HEK293 (cell line): Measurements from ENCODE around the gene OBSCN.

Source experiments
- HIC1 ChIP-seq: fragments of 450-650 bp; formaldehyde crosslinking; IDR thresholded peaks from 2 replicates; pipeline ENCODE4 v1.5.1; 2016; ENCODE audit warnings: missing biosample characterization, missing genetic modification characterization
- IKZF3 ChIP-seq: fragments of 450-650 bp; IDR thresholded peaks from 2 replicates; pipeline ENCODE4 v1.5.0; 2018; ENCODE audit warnings: missing biosample characterization, mild to moderate bottlenecking, missing genetic modification characterization, moderate library complexity
- KLF1 ChIP-seq: fragments of 450-650 bp; formaldehyde crosslinking; IDR thresholded peaks from 2 replicates; pipeline ENCODE4 v1.5.1; 2016; ENCODE audit warnings: missing biosample characterization, missing genetic modification characterization
- KLF16 ChIP-seq: fragments of 450-650 bp; formaldehyde crosslinking; IDR thresholded peaks from 2 replicates; pipeline ENCODE4 v1.5.1; 2017; ENCODE audit warnings: missing biosample characterization, missing genetic modification characterization
- KLF8 ChIP-seq: fragments of 450-650 bp; formaldehyde crosslinking; IDR thresholded peaks from 2 replicates; pipeline ENCODE4 v1.5.1; 2016; ENCODE audit warnings: missing biosample characterization, missing genetic modification characterization
- OSR2 ChIP-seq: fragments of 450-650 bp; formaldehyde crosslinking; IDR thresholded peaks from 2 replicates; pipeline ENCODE4 v1.5.1; 2016; ENCODE audit warnings: missing biosample characterization, missing genetic modification characterization
- RBAK ChIP-seq: fragments of 450-650 bp; formaldehyde crosslinking; IDR thresholded peaks from 2 replicates; pipeline ENCODE4 v1.5.1; 2016; ENCODE audit warnings: missing biosample characterization, missing genetic modification characterization
- ZBTB17 ChIP-seq: fragments of 450-650 bp; formaldehyde crosslinking; IDR thresholded peaks from 2 replicates; pipeline ENCODE4 v1.5.1; 2016; ENCODE audit warnings: missing biosample characterization, missing genetic modification characterization
- ZBTB8A ChIP-seq: fragments of 450-650 bp; formaldehyde crosslinking; IDR thresholded peaks from 2 replicates; pipeline ENCODE4 v1.5.1; 2016; ENCODE audit warnings: missing biosample characterization, missing genetic modification characterization
- ZFP69B ChIP-seq: fragments of 450-650 bp; formaldehyde crosslinking; IDR thresholded peaks from 2 replicates; pipeline ENCODE4 v1.5.1; 2016; ENCODE audit warnings: missing biosample characterization, missing genetic modification characterization
- ZIC2 ChIP-seq: fragments of 450-650 bp; formaldehyde crosslinking; IDR thresholded peaks from 2 replicates; pipeline ENCODE4 v1.5.1; 2016; ENCODE audit warnings: missing biosample characterization, missing genetic modification characterization
- ZNF23 ChIP-seq: fragments of 450-650 bp; formaldehyde crosslinking; IDR thresholded peaks from 2 replicates; pipeline ENCODE4 v1.5.1; 2016; ENCODE audit warnings: missing biosample characterization, missing genetic modification characterization, borderline replicate concordance
- ZNF449 ChIP-seq: fragments of 450-650 bp; formaldehyde crosslinking; IDR thresholded peaks from 2 replicates; pipeline ENCODE4 v1.5.1; 2017; ENCODE audit warnings: missing biosample characterization, mild to moderate bottlenecking, missing genetic modification characterization, moderate library complexity
- ZNF514 ChIP-seq: fragments of 450-650 bp; formaldehyde crosslinking; IDR thresholded peaks from 2 replicates; pipeline ENCODE4 v1.5.1; 2016; ENCODE audit warnings: missing biosample characterization, missing genetic modification characterization
- ZNF529 ChIP-seq: fragments of 450-650 bp; formaldehyde crosslinking; IDR thresholded peaks from 2 replicates; pipeline ENCODE4 v1.5.1; 2017; ENCODE audit warnings: missing genetic modification characterization, missing biosample characterization; ENCODE audit not compliant: insufficient replicate concordance
- ZNF560 ChIP-seq: fragments of 450-650 bp; formaldehyde crosslinking; IDR thresholded peaks from 2 replicates; pipeline ENCODE4 v1.5.1; 2017; ENCODE audit warnings: missing biosample characterization, missing genetic modification characterization, borderline replicate concordance
- ZNF585B ChIP-seq: fragments of 450-650 bp; formaldehyde crosslinking; IDR thresholded peaks from 2 replicates; pipeline ENCODE4 v1.5.1; 2016; ENCODE audit warnings: missing biosample characterization, missing genetic modification characterization
- ZNF645 ChIP-seq: fragments of 450-650 bp; formaldehyde crosslinking; IDR thresholded peaks from 2 replicates; pipeline ENCODE4; 2016; ENCODE audit warnings: missing biosample characterization, missing genetic modification characterization
- ZSCAN16 ChIP-seq: fragments of 450-650 bp; formaldehyde crosslinking; IDR thresholded peaks from 2 replicates; pipeline ENCODE4 v1.5.1; 2016; ENCODE audit warnings: missing biosample characterization, missing genetic modification characterization
- TF ChIP-seq, protein P1 (sequence below): fragments of 450-650 bp; formaldehyde crosslinking; IDR thresholded peaks from 2 replicates; pipeline ENCODE4 v1.5.1; 2016; ENCODE audit warnings: missing biosample characterization, missing genetic modification characterization, borderline replicate concordance
- TF ChIP-seq, protein P2 (sequence below): fragments of 450-650 bp; formaldehyde crosslinking; IDR thresholded peaks from 2 replicates; pipeline ENCODE4 v1.5.1; 2016; ENCODE audit warnings: missing biosample characterization, missing genetic modification characterization
- TF ChIP-seq, protein P3 (sequence below): fragments of 450-650 bp; formaldehyde crosslinking; IDR thresholded peaks from 2 replicates; pipeline ENCODE4 v1.5.1; 2016; ENCODE audit warnings: missing biosample characterization, missing genetic modification characterization
- TF ChIP-seq, protein P4 (sequence below): fragments of 450-650 bp; formaldehyde crosslinking; IDR thresholded peaks from 2 replicates; pipeline ENCODE4 v1.5.1; 2016; ENCODE audit warnings: missing biosample characterization, missing genetic modification characterization

OBSCN gene

DNA sequence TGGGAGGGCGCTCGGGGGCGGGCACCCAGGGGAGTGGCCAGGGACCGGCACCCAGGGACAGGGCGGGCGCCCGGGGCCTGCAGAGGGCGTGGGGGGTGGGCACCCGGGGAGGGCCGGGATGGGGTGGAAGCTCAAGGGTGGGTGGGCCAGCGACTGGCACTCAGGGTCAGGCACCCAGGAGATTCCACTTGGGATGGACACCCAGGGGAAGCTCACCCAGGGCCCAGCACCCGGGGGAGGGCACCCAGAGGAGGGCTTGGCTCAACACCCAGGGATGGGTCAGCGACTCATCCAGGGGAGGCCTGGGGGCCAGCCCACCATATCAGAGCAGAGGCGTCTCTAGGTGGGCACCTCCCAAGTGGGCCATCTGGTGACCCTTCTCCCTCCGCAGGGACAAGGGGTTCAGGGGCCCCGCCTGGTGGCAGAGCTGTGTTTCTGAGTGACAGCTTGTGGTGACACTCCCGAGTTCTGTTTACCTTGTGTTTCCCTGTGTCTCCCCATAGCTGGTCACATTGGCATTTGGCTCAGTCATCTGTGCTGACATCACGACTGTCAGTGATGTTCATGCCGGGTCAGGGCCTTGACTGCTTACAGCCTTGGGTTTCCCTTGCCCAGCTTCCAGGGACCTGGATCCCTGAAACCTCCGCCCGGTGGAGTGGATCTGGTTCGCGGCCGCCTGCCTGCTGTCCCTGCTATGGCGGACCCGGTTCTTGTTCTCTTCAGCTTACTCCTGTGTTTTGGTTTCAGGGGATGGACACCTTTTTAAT lies 41.5 kb upstream of the OBSCN start (continued):
- TF ChIP-seq, protein P1, sequence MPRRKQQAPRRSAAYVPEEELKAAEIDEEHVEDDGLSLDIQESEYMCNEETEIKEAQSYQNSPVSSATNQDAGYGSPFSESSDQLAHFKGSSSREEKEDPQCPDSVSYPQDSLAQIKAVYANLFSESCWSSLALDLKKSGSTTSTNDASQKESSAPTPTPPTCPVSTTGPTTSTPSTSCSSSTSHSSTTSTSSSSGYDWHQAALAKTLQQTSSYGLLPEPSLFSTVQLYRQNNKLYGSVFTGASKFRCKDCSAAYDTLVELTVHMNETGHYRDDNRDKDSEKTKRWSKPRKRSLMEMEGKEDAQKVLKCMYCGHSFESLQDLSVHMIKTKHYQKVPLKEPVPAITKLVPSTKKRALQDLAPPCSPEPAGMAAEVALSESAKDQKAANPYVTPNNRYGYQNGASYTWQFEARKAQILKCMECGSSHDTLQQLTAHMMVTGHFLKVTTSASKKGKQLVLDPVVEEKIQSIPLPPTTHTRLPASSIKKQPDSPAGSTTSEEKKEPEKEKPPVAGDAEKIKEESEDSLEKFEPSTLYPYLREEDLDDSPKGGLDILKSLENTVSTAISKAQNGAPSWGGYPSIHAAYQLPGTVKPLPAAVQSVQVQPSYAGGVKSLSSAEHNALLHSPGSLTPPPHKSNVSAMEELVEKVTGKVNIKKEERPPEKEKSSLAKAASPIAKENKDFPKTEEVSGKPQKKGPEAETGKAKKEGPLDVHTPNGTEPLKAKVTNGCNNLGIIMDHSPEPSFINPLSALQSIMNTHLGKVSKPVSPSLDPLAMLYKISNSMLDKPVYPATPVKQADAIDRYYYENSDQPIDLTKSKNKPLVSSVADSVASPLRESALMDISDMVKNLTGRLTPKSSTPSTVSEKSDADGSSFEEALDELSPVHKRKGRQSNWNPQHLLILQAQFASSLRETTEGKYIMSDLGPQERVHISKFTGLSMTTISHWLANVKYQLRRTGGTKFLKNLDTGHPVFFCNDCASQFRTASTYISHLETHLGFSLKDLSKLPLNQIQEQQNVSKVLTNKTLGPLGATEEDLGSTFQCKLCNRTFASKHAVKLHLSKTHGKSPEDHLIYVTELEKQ (tag by site-specific recombination), result no peak
- no peak for TF ChIP-seq ZNF585B (tag by site-specific recombination)
- TF ChIP-seq, protein P2, sequence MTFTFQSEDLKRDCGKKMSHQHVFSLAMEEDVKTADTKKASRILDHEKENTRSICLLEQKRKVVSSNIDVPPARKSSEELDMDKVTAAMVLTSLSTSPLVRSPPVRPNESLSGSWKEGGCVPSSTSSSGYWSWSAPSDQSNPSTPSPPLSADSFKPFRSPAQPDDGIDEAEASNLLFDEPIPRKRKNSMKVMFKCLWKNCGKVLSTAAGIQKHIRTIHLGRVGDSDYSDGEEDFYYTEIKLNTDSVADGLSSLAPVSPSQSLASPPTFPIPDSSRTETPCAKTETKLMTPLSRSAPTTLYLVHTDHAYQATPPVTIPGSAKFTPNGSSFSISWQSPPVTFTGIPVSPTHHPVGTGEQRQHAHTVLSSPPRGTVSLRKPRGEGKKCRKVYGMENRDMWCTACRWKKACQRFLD (tag by site-specific recombination), result no peak
- TF ChIP-seq ZNF529, result no peak
- no peak for TF ChIP-seq OSR2 (tag by site-specific recombination)
- TF ChIP-seq, protein P3, sequence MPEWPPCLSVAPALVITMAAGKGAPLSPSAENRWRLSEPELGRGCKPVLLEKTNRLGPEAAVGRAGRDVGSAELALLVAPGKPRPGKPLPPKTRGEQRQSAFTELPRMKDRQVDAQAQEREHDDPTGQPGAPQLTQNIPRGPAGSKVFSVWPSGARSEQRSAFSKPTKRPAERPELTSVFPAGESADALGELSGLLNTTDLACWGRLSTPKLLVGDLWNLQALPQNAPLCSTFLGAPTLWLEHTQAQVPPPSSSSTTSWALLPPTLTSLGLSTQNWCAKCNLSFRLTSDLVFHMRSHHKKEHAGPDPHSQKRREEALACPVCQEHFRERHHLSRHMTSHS (tag by site-specific recombination), result no peak
- TF ChIP-seq IKZF3 (tag by site-specific recombination), result no peak
- 0 out of 2 replicates have a peak, but pooled peaks have one; percentile 13 for TF ChIP-seq KLF8 (tag by site-specific recombination)
- TF ChIP-seq, protein P4, sequence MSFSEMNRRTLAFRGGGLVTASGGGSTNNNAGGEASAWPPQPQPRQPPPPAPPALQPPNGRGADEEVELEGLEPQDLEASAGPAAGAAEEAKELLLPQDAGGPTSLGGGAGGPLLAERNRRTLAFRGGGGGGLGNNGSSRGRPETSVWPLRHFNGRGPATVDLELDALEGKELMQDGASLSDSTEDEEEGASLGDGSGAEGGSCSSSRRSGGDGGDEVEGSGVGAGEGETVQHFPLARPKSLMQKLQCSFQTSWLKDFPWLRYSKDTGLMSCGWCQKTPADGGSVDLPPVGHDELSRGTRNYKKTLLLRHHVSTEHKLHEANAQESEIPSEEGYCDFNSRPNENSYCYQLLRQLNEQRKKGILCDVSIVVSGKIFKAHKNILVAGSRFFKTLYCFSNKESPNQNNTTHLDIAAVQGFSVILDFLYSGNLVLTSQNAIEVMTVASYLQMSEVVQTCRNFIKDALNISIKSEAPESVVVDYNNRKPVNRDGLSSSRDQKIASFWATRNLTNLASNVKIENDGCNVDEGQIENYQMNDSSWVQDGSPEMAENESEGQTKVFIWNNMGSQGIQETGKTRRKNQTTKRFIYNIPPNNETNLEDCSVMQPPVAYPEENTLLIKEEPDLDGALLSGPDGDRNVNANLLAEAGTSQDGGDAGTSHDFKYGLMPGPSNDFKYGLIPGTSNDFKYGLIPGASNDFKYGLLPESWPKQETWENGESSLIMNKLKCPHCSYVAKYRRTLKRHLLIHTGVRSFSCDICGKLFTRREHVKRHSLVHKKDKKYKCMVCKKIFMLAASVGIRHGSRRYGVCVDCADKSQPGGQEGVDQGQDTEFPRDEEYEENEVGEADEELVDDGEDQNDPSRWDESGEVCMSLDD, result peak; percentile 66; the same call in 1 of the 2 replicates
- TF ChIP-seq ZNF560 (tag by site-specific recombination), result no peak
- TF ChIP-seq HIC1 (tag by site-specific recombination), result peak; percentile 80
- peak; percentile 24; the same call in 1 of the 2 replicates for TF ChIP-seq ZIC2 (tag by site-specific recombination)
- no peak for TF ChIP-seq ZNF514 (tag by site-specific recombination)
- TF ChIP-seq ZBTB8A (tag by site-specific recombination), result peak; percentile 93
- TF ChIP-seq KLF16 (tag by site-specific recombination), result no peak; the same call in 1 of the 2 replicates
- no peak for TF ChIP-seq ZNF449 (tag by site-specific recombination)
- no peak for TF ChIP-seq RBAK (tag by site-specific recombination)
- 0 out of 2 replicates have a peak, but pooled peaks have one; percentile 30 for TF ChIP-seq ZNF645 (tag by site-specific recombination)
- no peak for TF ChIP-seq ZSCAN16 (tag by site-specific recombination)
- peak; percentile 65; the same call in 1 of the 2 replicates for TF ChIP-seq ZBTB17 (tag by site-specific recombination)
- no peak for TF ChIP-seq ZNF23
- no peak for TF ChIP-seq ZFP69B (tag by site-specific recombination)
- TF ChIP-seq KLF1 (tag by site-specific recombination), result peak; percentile 72; the same call in 1 of the 2 replicates
